Measurements from ENCODE around the gene TNFSF4.
"Not testable (repeated sequence)": the region's sequence is repeated elsewhere in the genome, so short reads cannot be mapped to it uniquely, and the experiment has no call there.

Gene TNFSF4

GRCh38 chr1:173163222-173163621 is 43.9 kb downstream of the TNFSF4 start:
- DNase-seq (ENCODE audit: low read depth), result no peak

GRCh38 chr1:173162601-173163000 is 44.5 kb downstream of the TNFSF4 start:
- no peak for DNase-seq (ENCODE audit: low read depth)

- no peak for DNase-seq (ENCODE audit: low read depth)
These were observed 45.5 kb downstream of the TNFSF4 start for GRCh38 chr1:173161510-173162221.

- DNase-seq (ENCODE audit: low read depth), result not testable (repeated sequence)
These were observed 53.2 kb downstream of the TNFSF4 start for GRCh38 chr1:173153964-173154363.

- DNase-seq (ENCODE audit: low read depth), result no peak
These were observed 53.6 kb downstream of the TNFSF4 start for GRCh38 chr1:173153503-173153902.

- DNase-seq (ENCODE audit: low read depth), result no peak
These were observed 54.5 kb downstream of the TNFSF4 start for GRCh38 chr1:173152598-173152997.

GRCh38 chr1:173150795-173151194 is 56.3 kb downstream of the TNFSF4 start:
- DNase-seq (ENCODE audit: low read depth), result no peak

- DNase-seq (ENCODE audit: low read depth), result no peak
These were observed 57.2 kb downstream of the TNFSF4 start for GRCh38 chr1:173149887-173150286.

GRCh38 chr1:173148971-173149370 is 58.2 kb downstream of the TNFSF4 start:
- DNase-seq (ENCODE audit: low read depth), result no peak

- DNase-seq (ENCODE audit: low read depth), result no peak
These were observed 58.6 kb downstream of the TNFSF4 start for GRCh38 chr1:173148545-173148944.

- DNase-seq (ENCODE audit: low read depth), result no peak
These were observed 66.4 kb downstream of the TNFSF4 start for GRCh38 chr1:173140733-173141132.

GRCh38 chr1:173139706-173140105 is 67.4 kb downstream of the TNFSF4 start:
- DNase-seq (ENCODE audit: low read depth), result no peak

GRCh38 chr1:173137107-173137706 is 69.9 kb downstream of the TNFSF4 start:
- DNase-seq (ENCODE audit: low read depth), result no peak

GRCh38 chr1:173134800-173135199 is 72.3 kb downstream of the TNFSF4 start:
- no peak for DNase-seq (ENCODE audit: low read depth)

GRCh38 chr1:173134029-173134428 is 73.1 kb downstream of the TNFSF4 start:
- no peak for DNase-seq (ENCODE audit: low read depth)
